ENCODE results near the gene DYDC1. TPM values are rescaled to one million over a fixed set of nuclear protein-coding genes. Genes with fewer than 3 reads are reported as not detected.
"Not testable (repeated sequence)": the region's sequence is repeated elsewhere in the genome, so short reads cannot be mapped to it uniquely, and the experiment has no call there.

The DYDC1 gene
- total RNA-seq, 1 donor from 2014 or later, result not detected

DNA sequence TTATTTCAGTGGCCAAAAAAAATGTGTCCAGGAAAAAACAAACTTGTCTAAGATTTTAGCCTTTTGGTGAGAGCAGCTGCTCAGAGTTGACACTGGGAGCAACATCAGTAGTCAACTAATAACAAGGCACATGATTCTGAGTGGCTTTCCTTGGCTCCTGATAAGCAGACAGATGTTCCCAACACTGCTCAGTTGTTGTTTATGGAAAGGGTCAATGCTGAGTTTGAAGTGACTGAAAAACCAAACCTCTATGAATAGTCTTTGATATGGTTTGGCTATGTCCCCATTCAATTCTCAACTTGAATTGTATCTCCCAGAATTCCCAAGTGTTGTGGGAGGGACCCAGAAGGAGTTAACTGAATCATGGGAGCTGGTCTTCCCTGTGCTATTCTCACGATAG is 12.3 kb downstream of the DYDC1 start:
- DNase-seq (ENCODE audit: low spot score), result no peak

DNA sequence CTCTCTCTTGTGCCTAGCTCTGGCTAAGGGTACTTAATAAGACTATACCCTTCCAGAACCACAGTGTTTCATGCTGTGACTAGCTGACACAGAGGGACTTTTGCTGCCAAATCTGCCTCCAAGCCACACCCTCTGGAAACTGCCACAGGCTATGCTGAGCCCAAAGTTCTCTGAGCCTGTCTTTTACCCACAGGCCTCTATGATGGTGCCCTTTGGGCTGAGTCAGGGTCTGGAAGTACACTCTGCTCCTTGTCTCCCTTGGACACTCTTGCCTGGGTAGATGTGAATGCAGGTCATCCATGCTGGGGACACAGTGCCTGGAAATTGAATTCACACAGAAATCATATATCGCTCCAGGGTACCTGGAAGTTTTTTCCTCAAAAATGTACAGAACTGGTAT is 22.6 kb downstream of the DYDC1 start:
- DNase-seq (ENCODE audit: low spot score), result no peak

GRCh38 chr10:80324891-80325364 is 31.6 kb downstream of the DYDC1 start:
- DNase-seq (ENCODE audit: low spot score), result no peak

DNA sequence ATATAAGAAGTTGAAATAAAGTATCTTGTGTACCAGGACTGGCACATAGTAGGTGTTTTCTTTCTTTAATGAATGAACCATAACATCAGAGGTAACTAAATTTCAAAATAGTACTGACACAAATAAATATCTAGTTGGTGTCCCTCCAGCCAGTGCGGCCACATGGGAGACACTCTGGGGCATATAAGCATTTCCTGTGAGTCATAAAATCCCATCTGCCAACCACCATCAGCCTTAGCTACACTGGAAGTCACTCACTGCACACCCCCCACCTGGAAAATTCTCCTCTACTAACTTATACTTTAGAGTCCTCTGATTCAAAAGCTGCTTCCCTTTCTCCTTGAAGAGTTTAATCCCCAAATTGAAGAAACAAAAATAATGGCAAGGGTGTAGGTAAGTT is 32.5 kb downstream of the DYDC1 start:
- no peak for DNase-seq (ENCODE audit: low spot score)

DNA sequence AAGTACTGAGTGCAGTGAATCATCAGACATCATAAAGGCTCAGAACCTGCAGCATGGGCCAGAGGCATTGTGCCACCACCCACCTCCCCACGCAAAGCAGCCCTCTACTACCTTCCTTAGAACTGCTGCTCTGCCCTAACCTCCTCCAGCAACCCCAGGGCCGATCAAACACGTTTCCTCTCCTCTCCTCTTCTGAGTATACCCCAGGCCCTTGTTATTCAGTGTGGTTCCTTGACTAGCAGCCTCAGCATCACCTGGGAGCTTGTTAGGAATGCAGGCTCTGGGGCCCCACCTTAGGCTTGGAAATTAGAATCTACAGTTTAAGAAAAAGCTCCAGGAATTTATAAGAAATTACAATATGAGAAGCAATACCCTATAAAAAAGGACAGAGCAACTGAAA is 33.2 kb downstream of the DYDC1 start:
- no peak for DNase-seq (ENCODE audit: low spot score)

GRCh38 chr10:80322711-80323110 is 33.8 kb downstream of the DYDC1 start:
- no peak for DNase-seq (ENCODE audit: low spot score)

- DNase-seq (ENCODE audit: low spot score), result no peak
Measured at GRCh38 chr10:80322158-80322557, 34.4 kb downstream of the DYDC1 start.

DNA sequence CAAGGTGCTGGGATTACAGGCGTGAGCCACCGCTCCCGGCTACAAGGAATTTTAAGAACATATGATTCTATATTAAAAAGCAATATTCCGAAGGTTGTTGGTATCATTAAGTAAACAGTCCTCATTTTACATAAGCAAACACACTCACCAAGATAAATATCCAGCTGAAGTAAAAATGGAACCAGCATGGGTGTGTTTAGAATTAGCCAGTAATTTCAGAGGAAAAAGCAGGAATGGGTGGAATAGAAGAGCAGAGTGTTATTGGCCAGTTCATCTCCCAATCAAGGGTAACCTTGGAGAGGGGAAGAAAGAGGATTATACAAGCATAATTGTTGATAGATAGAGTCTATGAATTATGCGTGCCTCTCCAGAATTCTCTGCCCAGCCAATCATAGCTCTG is 35.4 kb downstream of the DYDC1 start:
- no peak for DNase-seq (ENCODE audit: low spot score)

DNA sequence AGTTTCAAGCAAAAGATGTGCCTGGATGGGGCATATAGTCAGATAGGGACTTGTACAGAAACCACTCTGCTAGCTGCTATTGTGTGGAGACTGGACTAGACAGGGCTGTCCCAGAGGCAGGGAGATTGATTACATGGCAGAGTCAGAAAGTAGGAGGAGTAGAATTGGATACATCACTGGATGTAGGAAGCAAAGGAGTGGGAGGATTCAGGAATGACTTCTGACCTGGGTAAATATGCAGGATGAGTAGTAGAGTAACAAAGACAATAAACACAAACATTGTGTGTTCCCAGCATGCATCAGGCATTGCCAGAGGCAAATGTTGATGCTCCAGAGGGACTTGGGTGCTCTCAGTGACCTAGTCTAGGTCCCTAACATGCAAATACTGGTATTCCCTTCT is 36.2 kb downstream of the DYDC1 start:
- no peak for DNase-seq (ENCODE audit: low spot score)

GRCh38 chr10:80319725-80320290 is 36.7 kb downstream of the DYDC1 start:
- no peak for DNase-seq (ENCODE audit: low spot score)

- no peak for DNase-seq (ENCODE audit: low spot score)
Measured at GRCh38 chr10:80319318-80319717, 37.2 kb downstream of the DYDC1 start.

- DNase-seq (ENCODE audit: low spot score), result no peak
Measured at GRCh38 chr10:80318742-80319141, 37.8 kb downstream of the DYDC1 start.

GRCh38 chr10:80315391-80315790 is 41.2 kb downstream of the DYDC1 start:
- no peak for DNase-seq (ENCODE audit: low spot score)

GRCh38 chr10:80313523-80313922 is 43.0 kb downstream of the DYDC1 start:
- no peak for DNase-seq (ENCODE audit: low spot score)

DNA sequence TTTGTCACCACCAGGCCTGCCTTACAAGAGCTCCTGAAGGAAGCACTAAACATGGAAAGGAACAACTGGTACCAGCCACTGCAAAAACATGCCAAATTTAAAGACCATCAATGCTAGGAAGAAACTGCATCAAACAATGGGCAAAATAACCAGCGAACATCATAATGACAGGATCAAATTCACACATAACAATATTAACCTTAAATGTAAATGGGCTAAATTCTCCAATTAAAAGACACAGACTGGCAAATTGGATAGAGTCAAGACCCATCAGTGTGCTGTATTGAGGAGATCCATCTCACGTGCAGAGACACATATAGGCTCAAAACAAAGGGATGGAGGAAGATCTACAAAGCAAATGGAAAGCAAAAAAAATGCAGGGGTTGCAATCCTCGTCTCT is 50.6 kb downstream of the DYDC1 start:
- not testable (repeated sequence) for DNase-seq (ENCODE audit: low spot score)

DNA sequence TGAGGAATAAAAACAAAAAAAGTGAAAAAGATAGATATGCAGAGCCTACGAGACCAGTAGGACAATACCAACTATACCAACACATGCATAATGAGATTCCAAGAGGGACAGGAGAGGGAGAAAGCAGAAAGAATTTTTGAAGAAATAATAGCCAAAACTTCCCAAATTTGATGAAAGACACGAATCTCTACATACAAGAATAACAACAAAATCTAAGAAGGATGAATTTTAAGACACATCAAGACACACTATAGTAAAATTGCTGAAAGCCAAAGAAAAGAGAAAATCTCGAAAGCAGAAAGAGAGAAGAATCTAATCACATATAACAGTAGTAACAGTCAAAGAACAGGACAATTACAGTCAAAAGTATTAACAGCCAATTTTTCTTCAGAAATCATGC is 59.6 kb downstream of the DYDC1 start:
- DNase-seq (ENCODE audit: low spot score), result no peak

DNA sequence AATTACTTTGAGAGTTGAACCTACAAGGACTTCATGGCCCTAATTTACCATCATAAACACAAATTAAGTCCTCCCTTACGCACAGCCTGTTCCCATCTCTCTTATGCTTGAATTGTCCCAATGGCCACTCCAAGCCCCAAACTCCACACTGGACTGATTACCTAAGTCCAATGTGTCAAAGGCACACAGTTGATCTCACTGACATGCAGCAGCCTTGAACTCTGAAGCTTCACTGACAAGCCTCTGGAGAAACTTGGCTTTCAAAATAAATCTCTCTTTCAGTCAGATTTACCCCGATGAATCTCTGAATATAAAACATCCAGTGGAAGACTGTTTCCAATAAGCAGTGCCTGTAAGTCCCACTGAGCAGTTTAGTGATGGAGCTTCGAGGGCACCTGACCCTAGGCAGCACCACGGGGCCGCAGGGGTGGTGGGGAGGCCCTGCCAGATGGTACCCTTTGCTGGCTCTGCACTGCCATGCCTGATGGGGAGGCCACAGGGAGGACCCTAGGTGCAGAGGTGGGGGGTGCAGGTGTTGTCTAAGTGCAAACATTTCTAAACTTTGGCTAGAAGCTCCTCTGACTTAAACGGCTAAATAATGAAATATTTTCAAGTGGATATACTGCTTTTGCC is 63.8 kb downstream of the DYDC1 start:
- no peak for DNase-seq (ENCODE audit: low spot score)

DNA sequence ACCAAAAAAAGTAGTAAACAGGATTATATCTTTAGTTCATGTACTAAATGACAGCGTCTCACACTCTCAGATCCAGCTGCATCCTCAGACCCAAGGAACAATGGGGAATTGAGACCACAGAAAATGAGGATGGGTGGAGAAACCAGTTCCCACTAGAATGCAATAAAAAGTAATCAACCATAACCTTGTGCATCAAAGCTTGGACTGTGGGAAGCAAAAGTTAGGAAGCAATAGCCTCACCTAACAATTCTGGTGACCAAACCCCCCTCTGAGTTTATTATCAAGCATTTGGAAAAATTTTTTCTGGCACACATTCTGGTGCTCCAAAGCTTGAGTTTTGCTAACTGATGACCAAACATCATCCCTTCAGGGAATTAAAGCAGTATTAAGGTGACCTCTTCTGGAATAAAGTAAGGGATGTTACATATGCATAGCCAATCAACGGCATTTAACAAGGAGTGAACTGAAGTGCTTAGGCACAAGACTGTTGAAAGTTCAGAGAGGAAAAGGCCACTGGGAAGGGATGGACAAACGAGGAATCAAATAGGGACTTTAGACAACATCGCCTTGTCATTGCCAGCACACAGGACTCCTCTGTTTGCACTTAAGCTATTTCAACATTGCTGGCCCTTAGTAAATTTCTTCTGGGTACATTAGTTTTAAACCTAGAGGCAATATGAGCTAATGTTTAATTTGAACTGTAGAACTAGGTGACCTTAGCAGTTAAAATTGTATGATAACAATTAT is 65.9 kb downstream of the DYDC1 start:
- no peak for DNase-seq (ENCODE audit: low spot score)

DNA sequence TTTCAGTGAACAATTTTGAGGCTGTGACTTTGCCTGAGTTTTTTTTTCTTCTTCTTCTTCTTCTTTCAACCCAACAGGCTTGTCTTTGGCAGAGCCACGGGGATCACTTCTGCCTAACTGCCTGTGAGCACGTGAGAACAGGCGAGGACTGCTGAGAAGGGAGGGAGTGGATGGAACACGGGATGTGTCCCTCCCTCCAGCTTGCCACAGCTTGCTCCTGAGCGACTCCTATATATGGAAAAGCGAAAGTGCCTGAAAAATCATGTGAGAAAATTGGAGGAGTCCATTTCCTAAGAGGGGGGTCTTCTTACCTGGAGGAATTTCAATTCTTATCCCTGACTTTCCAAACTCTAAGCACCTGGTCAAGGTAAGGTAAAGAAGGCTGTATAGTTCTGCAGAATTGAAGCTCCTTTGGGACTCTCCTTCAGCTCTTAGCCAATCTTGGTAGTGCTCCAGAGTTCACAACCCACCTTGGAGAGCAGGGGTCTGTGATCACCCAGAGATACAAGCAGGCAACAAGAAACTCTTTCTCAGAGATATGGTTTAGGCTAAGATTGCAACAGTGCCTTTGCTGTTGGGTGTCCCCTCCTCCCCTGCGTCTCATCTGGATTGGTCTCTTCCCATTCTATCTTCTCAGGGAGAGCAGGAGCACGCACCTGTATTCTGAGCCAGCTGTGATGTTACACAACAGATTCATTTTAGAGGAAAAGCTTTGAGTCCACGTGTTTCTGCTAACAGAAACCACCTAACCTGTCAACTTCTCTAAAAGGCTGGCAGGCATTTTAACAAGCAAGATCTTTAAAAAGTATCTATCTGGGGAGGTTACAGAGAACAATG is 66.9 kb downstream of the DYDC1 start, which contains the start of gene MAT1A:
MAT1A (minus strand) TSS at position 208 of the 837 bp plus-strand sequence. CDS start 235 bp downstream, outside the sequence.
- peak; percentile 30 for DNase-seq (ENCODE audit: low spot score)

DNA sequence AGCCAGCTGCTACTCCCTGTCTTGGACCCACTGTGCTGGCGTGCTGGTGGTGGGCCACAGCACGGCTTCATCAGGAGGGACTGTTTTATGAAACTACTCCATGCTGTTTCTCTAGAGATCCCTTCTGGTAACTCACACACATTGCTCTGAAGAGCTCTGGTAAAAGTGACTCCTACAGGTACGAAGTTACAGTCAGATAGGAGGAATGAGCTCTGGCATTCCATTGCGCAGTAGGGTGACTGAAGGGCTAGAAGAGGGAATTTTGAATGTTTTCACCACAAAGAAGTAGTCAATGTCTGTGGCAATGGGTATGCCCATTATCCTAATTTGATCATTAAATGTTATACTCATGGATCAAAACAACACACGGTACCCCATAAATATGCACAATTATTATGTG is 67.7 kb downstream of the DYDC1 start:
- no peak for DNase-seq (ENCODE audit: low spot score)

Measured in mucosa of gallbladder (tissue), 1 donor.